ENCODE results near the gene BSCL2. TPM values are rescaled to one million over a fixed set of nuclear protein-coding genes. Genes with fewer than 3 reads are reported as not detected.

Gene BSCL2
- total RNA-seq (2022; extraction: Qiagen RNA extraction), result 59.4 to 73.9 TPM (median 62.6 TPM) in 5 replicates

DNA sequence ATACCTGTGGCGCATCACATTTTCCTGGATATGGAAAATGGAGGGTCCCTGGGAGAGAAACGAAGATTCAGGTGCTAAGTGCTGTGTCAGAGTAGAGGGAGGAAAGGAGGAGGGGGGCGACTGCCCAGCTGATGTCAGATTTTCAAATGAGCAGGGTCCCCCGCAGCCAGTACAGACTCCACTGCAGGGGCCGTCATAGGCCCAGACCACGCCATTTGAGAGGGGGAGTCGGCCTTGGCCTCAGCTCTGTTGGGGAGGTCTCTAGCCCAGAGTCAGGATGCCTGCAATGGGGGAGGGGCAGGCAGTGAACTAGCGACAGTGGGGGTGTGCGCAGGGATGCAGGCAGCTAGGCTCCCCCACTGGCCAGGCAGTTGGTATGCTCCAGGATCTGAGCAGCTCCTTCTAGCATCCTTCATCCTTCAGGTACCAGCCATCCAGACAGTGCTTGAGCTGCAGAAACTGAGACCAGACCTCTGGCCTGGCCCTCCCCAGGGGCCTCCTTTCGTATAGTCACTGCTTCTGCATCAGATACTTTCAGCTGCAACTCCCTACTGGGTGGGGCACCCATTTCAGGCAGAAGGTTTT is at the start of gene BSCL2, which contains the start of gene GNG3:
BSCL2 (minus strand) TSS at position 148 of the 585 bp plus-strand sequence. CDS start 229 bp downstream, outside the sequence.
GNG3 (plus strand) TSS at position 400 of the 585 bp plus-strand sequence. CDS start 620 bp downstream, outside the sequence.

GRCh38 chr11:62753736-62754603 is 46.7 kb upstream of the BSCL2 start, which contains the start of gene ZBTB3:
Gene ZBTB3 (minus strand): TSS chr11:62754160. CDS start chr11:62753664, 496 bp downstream.

DNA sequence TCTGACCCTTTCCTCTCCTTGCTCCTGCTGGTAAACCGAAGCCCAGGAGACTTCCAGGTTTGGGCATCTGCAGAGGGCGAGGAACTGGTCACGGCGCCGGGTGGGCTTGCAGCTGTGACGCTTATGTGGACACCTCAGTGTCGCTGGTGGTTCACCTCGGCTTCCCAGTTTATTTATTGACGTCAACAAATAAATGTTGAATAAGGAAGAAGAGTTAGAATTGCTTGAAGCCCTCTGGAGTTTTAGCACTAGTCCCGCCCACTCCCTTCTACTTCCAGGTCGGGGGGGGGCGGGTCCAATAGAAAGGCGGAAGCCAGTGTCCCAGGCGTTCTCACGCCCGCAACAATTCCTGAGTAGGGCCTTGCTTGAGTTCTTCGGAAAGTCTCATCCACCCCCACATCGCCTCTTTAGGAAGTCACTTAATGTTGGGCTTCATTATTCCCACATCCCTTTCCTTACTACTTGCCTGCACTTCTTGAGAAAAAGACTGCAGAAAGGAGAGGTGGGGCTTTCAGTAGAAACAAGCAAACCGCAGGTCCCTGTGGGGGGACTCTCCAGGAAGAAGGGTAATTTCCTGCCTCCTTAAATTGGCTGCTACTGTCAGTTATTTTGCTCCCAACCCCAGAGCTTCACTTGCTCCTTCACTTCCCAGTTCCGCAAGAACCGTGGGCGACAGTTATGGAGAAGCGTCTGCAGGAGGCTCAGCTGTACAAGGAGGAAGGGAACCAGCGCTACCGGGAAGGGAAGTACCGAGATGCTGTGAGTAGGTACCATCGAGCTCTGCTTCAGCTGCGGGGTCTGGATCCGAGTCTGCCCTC is 21.2 kb upstream of the BSCL2 start, which contains the start of gene TTC9C:
TTC9C (plus strand) TSS at position 316 of the 818 bp plus-strand sequence; CDS start at position 679, 363 bp downstream.

DNA sequence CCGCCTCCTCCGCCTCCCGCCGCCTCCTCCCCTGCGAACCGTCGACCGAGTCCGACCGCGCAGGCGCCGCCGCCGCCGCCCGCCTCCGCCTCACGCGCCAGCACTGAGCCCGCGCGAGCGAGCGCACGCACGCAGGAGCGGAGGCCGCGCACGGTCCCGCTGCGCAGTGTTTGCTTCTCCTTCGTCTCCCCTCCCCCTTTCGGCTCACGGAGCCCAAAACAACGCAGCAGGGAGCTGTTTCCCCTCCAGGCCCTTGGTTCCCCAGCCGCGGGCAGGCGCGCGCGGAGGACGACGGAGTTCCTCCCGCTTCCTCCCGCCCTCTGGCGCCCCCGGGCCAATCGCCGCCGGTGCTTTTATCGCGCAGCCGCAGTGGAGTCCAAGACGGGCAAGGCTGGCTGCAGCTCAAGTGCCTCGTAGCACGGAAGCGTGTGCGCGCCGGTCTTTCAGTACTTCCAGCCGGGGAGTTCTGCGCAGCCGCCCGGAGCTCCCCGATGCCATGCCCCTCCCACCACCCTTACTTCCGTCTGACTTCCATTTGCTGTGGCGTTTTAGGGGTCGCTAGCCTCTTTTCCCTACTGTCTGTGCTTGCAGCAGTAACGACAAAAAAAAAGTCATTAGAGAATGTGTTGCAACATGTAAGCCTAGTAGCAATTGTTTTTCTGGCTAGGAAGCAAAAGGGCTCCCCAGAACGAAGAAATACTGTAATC is 20.1 kb upstream of the BSCL2 start, which contains the start of gene HNRNPUL2:
HNRNPUL2 (minus strand) TSS at position 293 of the 707 bp plus-strand sequence. CDS start 301 bp downstream, outside the sequence.

DNA sequence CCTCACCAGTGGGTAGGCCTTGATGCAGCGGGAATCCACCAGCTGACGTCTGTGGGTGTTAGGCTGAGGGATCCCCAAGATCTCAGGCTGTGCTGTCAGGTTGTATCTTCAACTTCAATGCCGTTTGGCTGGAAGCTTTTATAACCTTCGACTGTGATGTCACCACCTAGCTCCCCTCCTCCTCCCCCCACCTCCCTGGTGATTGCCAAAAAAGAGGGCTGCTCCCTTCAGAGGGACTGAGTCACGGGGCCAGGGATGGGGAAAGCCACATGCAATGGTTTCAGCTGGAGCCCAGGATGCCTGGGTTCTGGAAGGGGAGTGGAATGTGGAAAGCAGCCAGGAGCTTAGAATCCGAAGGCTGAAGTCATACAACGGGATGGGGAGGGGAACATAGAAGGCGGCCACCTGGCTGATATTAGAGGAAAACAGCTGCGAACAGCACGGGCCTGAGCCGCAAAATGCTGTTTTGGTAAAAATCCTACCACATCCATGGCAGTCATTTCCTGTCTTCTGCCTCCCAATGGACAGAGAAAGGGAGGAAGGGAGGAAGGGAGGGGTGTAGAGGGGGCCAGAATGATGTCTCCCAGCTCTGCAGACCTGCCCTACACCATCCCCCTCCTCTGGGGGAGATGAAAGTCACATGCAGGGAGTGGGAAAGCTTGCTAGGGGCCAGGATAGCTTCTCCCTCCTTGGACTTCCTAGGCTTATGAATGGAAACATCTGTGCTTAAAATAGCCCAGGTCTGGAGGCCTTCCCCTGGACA is 17.6 kb downstream of the BSCL2 start, which contains the start of gene LRRN4CL:
LRRN4CL (minus strand) TSS at position 110 of the 763 bp plus-strand sequence. CDS start 1,022 bp downstream, outside the sequence.

DNA sequence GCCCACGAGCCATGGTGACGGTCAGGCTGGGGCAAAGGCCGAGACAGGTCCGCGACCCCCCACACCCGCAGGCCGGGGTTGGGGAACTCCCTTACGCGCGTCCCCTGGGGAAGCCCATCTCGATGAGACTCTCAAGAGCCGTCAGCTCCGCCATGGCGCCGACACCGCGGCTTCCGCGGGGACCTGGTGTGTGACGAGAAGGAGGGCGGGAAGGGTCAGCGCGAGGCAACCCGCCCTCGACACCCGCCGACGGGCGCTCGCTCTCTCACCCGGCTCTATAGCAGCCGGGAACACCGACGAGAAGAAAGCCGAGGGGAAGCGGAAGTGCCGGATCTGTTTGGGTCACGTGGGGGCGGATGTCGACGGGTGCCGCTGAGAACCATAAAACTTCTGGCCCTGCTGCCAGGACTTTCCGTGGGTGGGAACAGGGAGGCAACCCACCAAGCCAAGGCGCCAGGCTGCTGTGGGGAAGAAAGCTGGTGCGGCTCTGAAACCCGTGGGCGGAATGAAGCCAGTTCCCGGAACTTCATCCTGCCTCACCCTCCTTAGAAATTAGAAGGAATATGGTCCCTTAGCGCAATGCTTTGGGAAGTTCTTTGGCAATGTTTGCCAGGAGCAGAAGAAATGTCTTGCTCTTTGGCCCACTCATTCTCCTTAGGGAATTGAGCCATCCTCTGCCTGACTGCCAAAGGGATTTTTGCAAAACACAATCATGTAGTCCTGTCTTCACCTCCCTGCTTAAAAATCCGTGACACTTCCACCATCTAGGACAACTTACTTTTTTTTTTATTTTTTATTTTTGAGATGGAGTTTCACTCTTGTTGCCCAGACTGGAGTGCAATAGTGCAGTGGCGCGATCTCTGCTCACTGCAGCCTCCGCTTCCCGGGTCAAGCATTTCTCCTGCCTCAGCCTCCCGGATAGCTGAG is 28.2 kb downstream of the BSCL2 start, which contains the start of gene UBXN1:
UBXN1 (minus strand) TSS at position 304 of the 927 bp plus-strand sequence; CDS start at position 154, 150 bp downstream.

DNA sequence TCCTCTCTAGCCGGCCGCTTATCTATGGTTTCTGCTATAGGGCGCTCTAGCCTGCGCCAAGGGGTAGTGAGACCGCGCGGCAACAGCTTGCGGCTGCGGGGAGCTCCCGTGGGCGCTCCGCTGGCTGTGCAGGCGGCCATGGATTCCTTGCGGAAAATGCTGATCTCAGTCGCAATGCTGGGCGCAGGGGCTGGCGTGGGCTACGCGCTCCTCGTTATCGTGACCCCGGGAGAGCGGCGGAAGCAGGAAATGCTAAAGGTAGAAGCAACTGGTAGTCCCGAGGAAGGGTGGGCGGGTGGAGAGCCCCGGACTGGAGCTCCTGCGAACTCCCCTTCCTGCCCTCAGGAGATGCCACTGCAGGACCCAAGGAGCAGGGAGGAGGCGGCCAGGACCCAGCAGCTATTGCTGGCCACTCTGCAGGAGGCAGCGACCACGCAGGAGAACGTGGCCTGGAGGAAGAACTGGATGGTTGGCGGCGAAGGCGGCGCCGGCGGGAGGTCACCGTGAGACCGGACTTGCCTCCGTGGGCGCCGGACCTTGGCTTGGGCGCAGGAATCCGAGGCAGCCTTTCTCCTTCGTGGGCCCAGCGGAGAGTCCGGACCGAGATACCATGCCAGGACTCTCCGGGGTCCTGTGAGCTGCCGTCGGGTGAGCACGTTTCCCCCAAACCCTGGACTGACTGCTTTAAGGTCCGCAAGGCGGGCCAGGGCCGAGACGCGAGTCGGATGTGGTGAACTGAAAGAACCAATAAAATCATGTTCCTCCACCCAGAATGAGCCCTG is 35.4 kb downstream of the BSCL2 start, which contains the start of the genes LBHD1 and UQCC3:
LBHD1 (minus strand) TSS at position 660 of the 782 bp plus-strand sequence. CDS start 2,236 bp downstream, outside the sequence.
UQCC3 (plus strand) TSS at position 66 of the 782 bp plus-strand sequence; CDS start at position 139, 73 bp downstream.

GRCh38 chr11:62665075-62665598 is 42.1 kb downstream of the BSCL2 start, which contains the start of the genes C11orf98 and CSKMT:
Gene C11orf98 (minus strand): TSS chr11:62665210. CDS start chr11:62665169, 41 bp downstream.
Gene CSKMT (plus strand): TSS chr11:62665312. CDS start chr11:62665880, 568 bp downstream.

DNA sequence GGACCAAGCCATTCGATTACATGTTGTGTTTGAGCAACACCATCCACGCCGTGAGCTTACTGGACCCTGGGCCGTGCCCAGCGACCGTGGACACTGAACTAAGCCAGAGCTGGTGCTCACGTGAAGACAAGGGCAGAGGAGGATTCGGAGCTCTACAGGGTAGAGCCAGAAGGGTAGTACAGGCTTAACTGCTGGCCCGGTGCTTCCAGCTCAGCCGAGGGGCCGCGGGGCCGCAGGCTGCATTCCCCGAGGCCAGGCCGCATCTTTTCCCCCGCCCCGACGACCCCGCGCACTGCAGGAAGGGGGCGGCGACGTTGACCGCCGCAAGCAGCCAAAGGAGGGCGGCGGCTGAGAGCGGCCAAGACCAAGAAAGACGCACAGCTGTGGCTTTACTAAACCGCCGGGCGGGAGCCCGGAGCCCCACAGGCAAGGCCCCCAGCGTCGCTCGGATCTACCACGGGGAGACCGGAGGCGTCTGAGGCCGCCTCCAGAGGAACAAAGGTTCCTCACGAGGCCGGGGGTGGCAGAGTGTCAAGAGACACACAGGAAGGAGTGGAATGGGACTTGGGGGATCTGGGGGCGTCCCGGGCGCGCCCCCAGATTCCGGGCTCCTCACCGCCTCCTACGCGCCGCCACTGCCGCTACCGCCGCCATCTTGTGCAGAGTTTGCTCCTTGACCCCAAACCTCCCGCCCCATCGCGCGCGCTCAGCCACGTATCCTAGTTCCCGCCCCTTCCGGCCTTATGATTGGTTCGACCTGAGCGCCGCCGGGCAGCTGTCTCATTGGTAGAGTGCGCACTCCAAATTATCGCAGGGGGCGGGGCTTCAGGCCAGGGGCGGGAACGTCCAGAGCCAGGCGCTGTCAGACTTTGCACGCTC is 61.0 kb downstream of the BSCL2 start, which contains the start of gene GANAB:
GANAB (minus strand) TSS at position 668 of the 879 bp plus-strand sequence; CDS start at position 654, 14 bp downstream.

Other genes starting within 250 kb of the BSCL2 start
- gene AHNAK, start 160.6 kb downstream of the BSCL2 start, total RNA-seq (2022; extraction: Qiagen RNA extraction), result 298 to 478 TPM (median 418 TPM) in 5 replicates
- gene EEF1G, start 133.5 kb downstream of the BSCL2 start, total RNA-seq (2022; extraction: Qiagen RNA extraction), result 1,895 to 2,114 TPM (median 2,034 TPM) in 5 replicates
- gene TUT1, start 115.9 kb downstream of the BSCL2 start, total RNA-seq (2022; extraction: Qiagen RNA extraction), result 11.1 to 16.9 TPM (median 16.6 TPM) in 5 replicates
- 83.2 to 93.3 TPM (median 89.9 TPM) in 5 replicates for gene MTA2, start 105.6 kb downstream of the BSCL2 start, total RNA-seq (2022; extraction: Qiagen RNA extraction)
- 18.3 to 23.6 TPM (median 20.4 TPM) in 5 replicates for gene EML3, start 94.6 kb downstream of the BSCL2 start, total RNA-seq (2022; extraction: Qiagen RNA extraction)
- 3.6 to 4.4 TPM (median 4.0 TPM) in 5 replicates for gene ROM1, start 94.2 kb downstream of the BSCL2 start, total RNA-seq (2022; extraction: Qiagen RNA extraction)
- gene B3GAT3, start 85.4 kb downstream of the BSCL2 start, total RNA-seq (2022; extraction: Qiagen RNA extraction), result 41.2 to 52.1 TPM (median 49.3 TPM) in 5 replicates
- 221 to 274 TPM (median 265 TPM) in 5 replicates for gene GANAB, start 60.8 kb downstream of the BSCL2 start, total RNA-seq (2022; extraction: Qiagen RNA extraction)
- 15.9 to 21.7 TPM (median 21.2 TPM) in 5 replicates for gene INTS5, start 54.1 kb downstream of the BSCL2 start, total RNA-seq (2022; extraction: Qiagen RNA extraction)
- gene C11orf98, start 42.2 kb downstream of the BSCL2 start, total RNA-seq (2022; extraction: Qiagen RNA extraction), result 125 to 142 TPM (median 131 TPM) in 5 replicates
- 10.5 to 13.3 TPM (median 12.2 TPM) in 5 replicates for gene CSKMT, start 42.1 kb downstream of the BSCL2 start, total RNA-seq (2022; extraction: Qiagen RNA extraction)
- 27.6 to 33.4 TPM (median 28.9 TPM) in 5 replicates for gene UQCC3, start 35.8 kb downstream of the BSCL2 start, total RNA-seq (2022; extraction: Qiagen RNA extraction)
- 3.8 to 5.2 TPM (median 3.9 TPM) in 5 replicates for gene LBHD1, start 35.2 kb downstream of the BSCL2 start, total RNA-seq (2022; extraction: Qiagen RNA extraction)
- 103 to 120 TPM (median 115 TPM) in 5 replicates for gene UBXN1, start 28.4 kb downstream of the BSCL2 start, total RNA-seq (2022; extraction: Qiagen RNA extraction)
- gene LRRN4CL, start 17.9 kb downstream of the BSCL2 start, total RNA-seq (2022; extraction: Qiagen RNA extraction), result 0.08 to 0.13 TPM (median 0.09 TPM) in 3 of 5 replicates, not detected in the others
- gene GNG3, start 252 bp upstream of the BSCL2 start, total RNA-seq (2022; extraction: Qiagen RNA extraction), result not detected in 5 replicates
- gene HNRNPUL2, start 20.0 kb upstream of the BSCL2 start, total RNA-seq (2022; extraction: Qiagen RNA extraction), result 40.5 to 45.2 TPM (median 43.3 TPM) in 5 replicates
- gene TTC9C, start 21.1 kb upstream of the BSCL2 start, total RNA-seq (2022; extraction: Qiagen RNA extraction), result 25.1 to 36.7 TPM (median 32.3 TPM) in 5 replicates
- gene ZBTB3, start 46.7 kb upstream of the BSCL2 start, total RNA-seq (2022; extraction: Qiagen RNA extraction), result 1.5 to 2.2 TPM (median 1.8 TPM) in 5 replicates
- gene POLR2G, start 54.2 kb upstream of the BSCL2 start, total RNA-seq (2022; extraction: Qiagen RNA extraction), result 156 to 166 TPM (median 160 TPM) in 5 replicates
- 9.1 to 14.5 TPM (median 12.5 TPM) in 5 replicates for gene TAF6L, start 64.0 kb upstream of the BSCL2 start, total RNA-seq (2022; extraction: Qiagen RNA extraction)
- gene TMEM179B, start 80.0 kb upstream of the BSCL2 start, total RNA-seq (2022; extraction: Qiagen RNA extraction), result 67.1 to 85.0 TPM (median 82.1 TPM) in 5 replicates
- gene TMEM223, start 84.6 kb upstream of the BSCL2 start, total RNA-seq (2022; extraction: Qiagen RNA extraction), result 18.9 to 27.6 TPM (median 24.8 TPM) in 5 replicates
- 38.9 to 55.9 TPM (median 54.3 TPM) in 5 replicates for gene NXF1, start 98.0 kb upstream of the BSCL2 start, total RNA-seq (2022; extraction: Qiagen RNA extraction)
- gene STX5, start 124.6 kb upstream of the BSCL2 start, total RNA-seq (2022; extraction: Qiagen RNA extraction), result 17.7 to 24.7 TPM (median 22.9 TPM) in 5 replicates
- not detected in 5 replicates for gene TEX54, start 125.4 kb upstream of the BSCL2 start, total RNA-seq (2022; extraction: Qiagen RNA extraction)
- 71.5 to 83.6 TPM (median 80.3 TPM) in 5 replicates for gene WDR74, start 132.2 kb upstream of the BSCL2 start, total RNA-seq (2022; extraction: Qiagen RNA extraction)
- gene SLC3A2, start 173.5 kb upstream of the BSCL2 start, total RNA-seq (2022; extraction: Qiagen RNA extraction), result 823 to 905 TPM (median 883 TPM) in 5 replicates
- 0.03 to 0.24 TPM (median 0.09 TPM) in 4 of 5 replicates, not detected in the other for gene CHRM1, start 213.9 kb upstream of the BSCL2 start, total RNA-seq (2022; extraction: Qiagen RNA extraction)